HUDEP-2 (cell line): ENCODE results near the gene CCDC110.
A peak's percentile ranks its signal among the peaks of the same experiment; 100 is the strongest.

ENCODE experiments used
- DNase-seq, 76 experiments: peaks; one replicate each; lab custom pipeline; 2025; ENCODE audit not compliant: unreplicated experiment in 76 of 76; lab: John Stamatoyannopoulos, UW

The CCDC110 gene

DNA sequence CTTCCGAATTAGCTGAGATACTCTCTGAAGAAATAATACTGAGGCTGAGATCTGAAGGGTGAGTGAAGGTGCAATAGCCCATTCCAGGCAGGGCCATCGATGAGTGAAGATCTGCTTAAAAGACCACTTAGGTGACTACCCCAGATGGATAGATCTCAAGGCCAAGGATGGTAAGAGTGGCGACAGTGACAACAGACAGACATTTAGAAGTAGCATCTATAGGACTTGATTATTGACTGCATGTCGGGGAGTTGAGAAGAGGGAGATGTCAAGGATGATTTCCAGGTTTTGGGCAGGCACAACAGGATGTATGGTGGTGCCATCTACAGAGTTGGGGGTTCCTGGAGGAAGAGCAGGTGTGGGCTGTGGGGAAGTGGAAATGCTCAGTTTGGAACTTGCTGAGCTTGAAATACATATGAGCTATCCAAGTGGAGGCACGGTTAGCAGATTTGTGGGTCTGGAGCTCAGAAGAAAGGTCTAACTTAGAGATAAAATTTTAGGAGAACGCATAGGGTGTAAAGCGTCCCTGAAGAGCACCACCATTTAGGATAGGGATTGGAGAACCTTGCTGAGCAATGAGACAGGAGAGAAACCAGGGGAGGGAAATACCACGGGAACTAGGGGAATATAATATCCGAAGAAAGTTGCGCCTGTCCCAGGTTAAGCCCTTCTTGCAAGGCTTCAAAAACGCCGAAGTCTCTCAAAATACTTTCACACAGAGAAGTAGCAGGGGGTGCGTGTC lies 46.5 kb downstream of the CCDC110 start:
- peak in 8 of 76 experiments; percentile 5 to 27 (median 13) for DNase-seq

DNA sequence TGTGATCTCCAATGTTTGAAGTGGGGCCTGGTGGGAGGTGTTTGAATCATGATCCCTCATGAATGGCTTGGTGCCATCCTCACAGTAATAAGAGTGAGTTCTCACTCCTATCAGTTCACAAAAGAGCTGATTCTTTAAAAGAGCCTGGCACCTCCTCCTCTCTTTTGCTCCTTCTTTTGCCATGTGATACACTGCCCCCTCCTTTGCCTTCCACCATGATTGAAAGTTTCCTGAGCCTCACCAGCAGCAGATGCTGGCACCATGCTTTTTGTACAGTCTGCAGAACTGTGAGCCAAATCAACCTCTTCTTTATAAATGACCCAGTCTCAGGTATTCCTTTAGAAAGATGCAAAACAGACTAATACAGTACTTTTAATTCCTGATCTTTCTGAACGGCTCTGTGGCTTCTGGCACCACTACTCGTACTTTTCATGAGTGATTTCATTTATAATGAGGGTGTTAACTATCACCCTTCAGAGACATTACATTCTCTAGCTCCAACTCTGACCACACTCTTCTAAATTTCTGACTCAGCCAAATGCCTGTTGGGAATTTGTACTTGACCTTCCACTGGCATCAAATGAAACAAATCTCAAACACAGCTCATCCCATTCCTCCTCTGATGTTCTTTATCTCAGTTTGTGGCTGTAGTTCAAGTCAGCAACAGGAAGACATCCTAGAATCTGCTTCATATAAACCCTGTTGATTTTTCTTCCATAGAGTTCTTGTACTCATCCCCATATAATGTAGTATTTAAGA lies 50.0 kb downstream of the CCDC110 start:
- no peak for DNase-seq

- no peak for DNase-seq
These were observed 54.6 kb downstream of the CCDC110 start for GRCh38 chr4:185416955-185417354.

DNA sequence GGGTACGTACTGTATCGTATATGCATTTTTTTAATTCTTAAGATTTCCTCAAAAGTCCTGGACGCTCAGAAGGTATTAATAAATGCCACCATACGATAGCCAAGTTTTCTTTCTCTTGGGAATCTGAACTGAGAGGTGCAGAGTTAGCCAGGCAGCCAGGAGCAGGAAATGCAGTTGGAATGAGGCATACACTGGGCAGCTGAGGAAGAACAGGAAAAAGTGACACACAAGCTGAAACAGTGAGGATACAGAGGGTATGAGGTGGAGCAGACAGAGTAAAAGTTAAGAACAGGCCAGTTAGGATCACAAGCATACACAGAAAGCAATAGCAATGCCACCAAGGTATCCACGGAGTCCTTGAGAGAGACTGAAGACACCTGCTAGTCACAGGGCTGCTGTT lies 59.1 kb downstream of the CCDC110 start:
- DNase-seq = no peak

DNA sequence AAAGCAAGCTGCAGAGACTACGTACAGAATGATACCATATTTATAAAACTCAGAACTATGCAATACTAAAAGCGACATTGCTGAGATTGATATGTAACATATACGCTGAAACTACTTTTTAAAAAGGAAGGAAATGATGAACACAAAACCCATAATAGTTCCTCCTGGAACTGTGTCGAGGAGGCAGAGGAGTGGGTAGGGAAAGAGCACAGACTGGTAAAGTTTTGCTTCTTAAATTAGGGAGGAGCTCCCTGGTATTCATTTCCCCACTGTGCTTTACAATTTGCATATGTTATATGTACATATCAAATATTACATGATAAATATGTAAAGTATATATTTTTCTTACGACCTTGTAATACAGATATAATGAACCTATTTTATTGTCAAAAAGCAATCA lies 59.7 kb downstream of the CCDC110 start:
- no peak for DNase-seq

- DNase-seq = no peak
These were observed 63.1 kb downstream of the CCDC110 start for GRCh38 chr4:185408432-185408831.

DNA sequence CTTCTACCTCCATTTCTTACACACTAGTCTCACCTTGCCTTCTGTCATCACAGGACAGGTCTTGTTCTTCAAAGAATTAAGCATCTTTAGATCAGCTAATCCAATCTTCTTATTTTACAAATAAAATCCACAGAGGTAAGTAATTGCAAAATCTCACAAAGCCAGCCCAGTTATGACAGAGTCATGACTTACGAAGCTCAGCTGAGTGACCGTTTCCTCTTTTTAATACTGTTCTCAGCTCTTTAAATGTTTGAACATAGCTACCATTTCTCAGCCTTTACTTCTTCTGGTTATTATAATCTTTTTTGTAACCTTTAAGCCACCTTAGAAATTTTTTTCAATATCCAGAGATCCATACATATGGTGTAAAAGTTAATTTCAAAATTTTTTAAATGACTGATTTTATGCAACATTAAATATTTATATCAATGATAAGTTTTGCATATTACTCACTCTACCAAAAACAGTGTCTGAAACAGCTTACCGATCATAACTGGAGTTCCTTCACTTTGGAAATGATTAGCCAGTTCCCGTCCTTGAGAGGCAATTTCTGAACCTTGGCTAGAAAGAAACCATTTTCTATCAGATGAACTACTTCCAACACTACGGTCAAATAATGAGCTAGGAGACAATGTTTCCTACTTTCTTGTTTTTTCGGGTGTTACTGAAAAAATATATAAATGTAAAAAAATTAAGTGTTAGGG lies 66.1 kb downstream of the CCDC110 start:
- DNase-seq = no peak

GRCh38 chr4:185404031-185404430 lies 67.5 kb downstream of the CCDC110 start:
- no peak for DNase-seq

DNA sequence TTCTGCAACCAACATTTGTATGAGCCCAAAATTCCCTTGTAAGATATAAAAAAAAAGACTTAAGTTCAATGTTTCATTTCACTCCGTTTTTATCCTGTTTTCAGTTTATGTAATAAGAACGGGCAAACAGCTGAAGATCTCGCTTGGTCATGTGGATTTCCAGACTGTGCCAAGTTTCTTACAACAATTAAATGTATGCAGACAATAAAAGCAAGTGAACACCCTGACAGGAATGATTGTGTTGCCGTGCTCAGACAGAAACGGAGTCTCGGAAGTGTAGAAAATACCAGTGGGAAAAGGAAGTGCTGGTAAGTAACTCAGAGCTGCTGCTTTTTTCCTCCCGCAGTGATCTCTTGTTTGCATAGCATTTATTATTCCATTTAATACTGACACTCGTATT lies 72.1 kb downstream of the CCDC110 start:
- DNase-seq = no peak

GRCh38 chr4:185398618-185399017 lies 72.9 kb downstream of the CCDC110 start:
- DNase-seq = no peak

GRCh38 chr4:185396724-185397385 lies 74.7 kb downstream of the CCDC110 start, which contains the start of gene ANKRD37:
ANKRD37 (plus strand) TSS chr4:185396841; CDS start chr4:185396924, 83 bp downstream.
- DNase-seq = peak in 1 of 76 experiments; percentile 50

GRCh38 chr4:185395956-185396723 lies 75.4 kb downstream of the CCDC110 start:
- peak; percentile 24 to 98 (median 93) for DNase-seq

GRCh38 chr4:185395238-185395955 lies 76.1 kb downstream of the CCDC110 start, which contains the start of gene LRP2BP:
LRP2BP (minus strand) TSS chr4:185395924; CDS start chr4:185378186, 17,738 bp downstream.
- DNase-seq = peak in 2 of 76 experiments; percentile 6 to 55
